GM18502 (cell line): ENCODE data around the gene WDR48.

Source experiments
- ATAC-seq: cut with Tn5 transposase; IDR thresholded peaks from one replicate; pipeline ENCODE4 v1.9.1; 2021; ENCODE audit warnings: mild to moderate bottlenecking; ENCODE audit not compliant: unreplicated experiment, poor library complexity

The WDR48 gene

GRCh38 chr3:39062180-39062579 lies 10.4 kb downstream of the WDR48 start:
- no peak for ATAC-seq

GRCh38 chr3:39063143-39063542 lies 11.3 kb downstream of the WDR48 start:
- ATAC-seq: no peak

- no peak for ATAC-seq
Observed at GRCh38 chr3:39064646-39065045, 12.8 kb downstream of the WDR48 start.

- ATAC-seq: peak; percentile 97
Observed at GRCh38 chr3:39065197-39065596, 13.4 kb downstream of the WDR48 start.

GRCh38 chr3:39067286-39067685 lies 15.5 kb downstream of the WDR48 start:
- ATAC-seq: no peak

GRCh38 chr3:39068556-39068955 lies 16.7 kb downstream of the WDR48 start:
- no peak for ATAC-seq

GRCh38 chr3:39075910-39076309 lies 24.1 kb downstream of the WDR48 start:
- peak; percentile 49 for ATAC-seq

GRCh38 chr3:39079530-39079929 lies 27.7 kb downstream of the WDR48 start:
- ATAC-seq: no peak

GRCh38 chr3:39080026-39080425 lies 28.2 kb downstream of the WDR48 start:
- no peak for ATAC-seq

- no peak for ATAC-seq
Observed at GRCh38 chr3:39082666-39083313, 31.0 kb downstream of the WDR48 start.

- no peak for ATAC-seq
Observed at GRCh38 chr3:39086144-39086543, 34.3 kb downstream of the WDR48 start.

GRCh38 chr3:39088456-39088855 lies 36.6 kb downstream of the WDR48 start:
- ATAC-seq: no peak

- ATAC-seq: no peak
Observed at GRCh38 chr3:39088889-39089288, 37.1 kb downstream of the WDR48 start.

GRCh38 chr3:39090922-39091321 lies 39.1 kb downstream of the WDR48 start:
- ATAC-seq: no peak

GRCh38 chr3:39094851-39095677 lies 43.2 kb downstream of the WDR48 start:
- no peak for ATAC-seq

GRCh38 chr3:39095778-39096177 lies 44.0 kb downstream of the WDR48 start:
- ATAC-seq: no peak

- no peak for ATAC-seq
Observed at GRCh38 chr3:39096775-39097174, 45.0 kb downstream of the WDR48 start.

GRCh38 chr3:39097716-39098472 lies 46.1 kb downstream of the WDR48 start:
- ATAC-seq: no peak

GRCh38 chr3:39098473-39099000 lies 46.7 kb downstream of the WDR48 start:
- no peak for ATAC-seq

GRCh38 chr3:39099242-39099641 lies 47.4 kb downstream of the WDR48 start:
- ATAC-seq: no peak
